Activated naive CD8-positive, alpha-beta T cell treated with anti-CD3 and anti-CD28 coated beads, Interleukin-2, amount 50 U/mL, for 24 hours (primary cell): ENCODE results near the gene LYPD3.
"Not testable (repeated sequence)": the region's sequence is repeated elsewhere in the genome, so short reads cannot be mapped to it uniquely, and the experiment has no call there.

Experiments used
- ATAC-seq: fragments of 150-1000 bp; cut with Tn5 transposase; one replicate; pipeline ENCODE4 v1.10.0; 2021
- DNase-seq: peaks from one replicate; pipeline ENCODE4 v3.0.0; 2021
- H3K27ac Mint-ChIP-seq: one replicate; pipeline ENCODE4 v1.8.0; 2021; ENCODE audit warnings: mild to moderate bottlenecking, mixed read lengths
- H3K27me3 Mint-ChIP-seq: one replicate; pipeline ENCODE4 v1.8.0; 2021; ENCODE audit warnings: mixed read lengths
- H3K36me3 Mint-ChIP-seq: one replicate; pipeline ENCODE4 v1.8.0; 2021; ENCODE audit warnings: low read depth, mixed read lengths
- H3K4me1 Mint-ChIP-seq: one replicate; pipeline ENCODE4 v1.8.0; 2021; ENCODE audit warnings: mixed read lengths
- H3K4me3 Mint-ChIP-seq: one replicate; pipeline ENCODE4 v1.8.0; 2021; ENCODE audit warnings: mild to moderate bottlenecking, moderate library complexity, mixed read lengths
- H3K9me3 Mint-ChIP-seq: one replicate; pipeline ENCODE4 v1.8.0; 2021; ENCODE audit warnings: mixed read lengths

LYPD3 gene

DNA sequence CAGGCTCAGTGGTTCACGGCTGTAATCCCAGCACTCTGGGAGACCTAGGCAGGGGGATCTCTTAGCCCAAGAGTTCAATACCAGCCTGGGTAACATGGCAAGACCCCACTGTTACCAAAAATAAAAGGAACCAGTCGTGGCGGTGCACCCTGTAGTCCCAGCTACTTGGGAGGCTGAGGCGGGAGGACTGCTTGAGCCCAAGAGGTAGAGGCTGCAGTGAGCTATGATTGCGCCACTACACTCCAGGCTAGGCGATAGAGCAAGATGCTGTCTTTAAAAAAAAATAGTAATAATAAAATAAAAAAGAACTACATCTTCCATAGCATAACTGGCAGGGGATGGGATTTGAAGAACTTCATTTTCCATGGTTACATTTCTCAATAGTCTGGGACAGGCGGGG lies 3.0 kb downstream of the LYPD3 start:
- Mint-ChIP-seq H3K4me1 (peaks cover 34% of the 10 kb centered on the region), H3K27me3 (no peaks in the 10 kb centered on the region), H3K27ac (peak overlapping the region; percentile 86), H3K4me3 (peak overlapping the region; percentile 86), H3K9me3 (no peaks in the 10 kb centered on the region), H3K36me3 (peaks cover 3% of the 10 kb centered on the region)
- ATAC-seq (no peak), DNase-seq (no peak)

DNA sequence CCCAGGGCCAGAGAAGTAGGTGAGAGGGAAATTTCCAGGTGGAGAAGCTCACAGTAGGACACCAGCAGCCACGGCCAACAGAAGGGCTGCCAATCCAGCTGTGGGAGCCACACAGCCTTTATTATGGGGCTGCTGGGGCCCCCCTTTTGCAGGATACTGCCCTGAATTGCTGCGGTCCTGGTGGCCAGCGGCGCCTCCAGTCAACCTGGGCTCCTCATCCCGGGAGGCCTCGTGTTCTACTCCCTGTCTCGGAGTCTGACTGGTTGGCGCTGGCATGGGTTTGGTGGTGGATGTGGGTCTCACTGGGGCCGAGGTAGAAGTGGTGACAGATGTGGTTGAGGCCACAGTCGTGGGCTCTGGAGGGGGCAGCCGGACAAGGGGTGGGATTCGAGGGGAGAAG lies 4.1 kb downstream of the LYPD3 start:
- H3K9me3 Mint-ChIP-seq = no peaks in the 10 kb centered on the region
- peaks cover 30% of the 10 kb centered on the region for H3K4me1 Mint-ChIP-seq
- peak overlapping the region; percentile 86 for H3K4me3 Mint-ChIP-seq
- no peaks in the 10 kb centered on the region for H3K27me3 Mint-ChIP-seq
- H3K27ac Mint-ChIP-seq = peak overlapping the region; percentile 86
- ATAC-seq = no peak
- DNase-seq = no peak
- peaks cover 3% of the 10 kb centered on the region for H3K36me3 Mint-ChIP-seq

DNA sequence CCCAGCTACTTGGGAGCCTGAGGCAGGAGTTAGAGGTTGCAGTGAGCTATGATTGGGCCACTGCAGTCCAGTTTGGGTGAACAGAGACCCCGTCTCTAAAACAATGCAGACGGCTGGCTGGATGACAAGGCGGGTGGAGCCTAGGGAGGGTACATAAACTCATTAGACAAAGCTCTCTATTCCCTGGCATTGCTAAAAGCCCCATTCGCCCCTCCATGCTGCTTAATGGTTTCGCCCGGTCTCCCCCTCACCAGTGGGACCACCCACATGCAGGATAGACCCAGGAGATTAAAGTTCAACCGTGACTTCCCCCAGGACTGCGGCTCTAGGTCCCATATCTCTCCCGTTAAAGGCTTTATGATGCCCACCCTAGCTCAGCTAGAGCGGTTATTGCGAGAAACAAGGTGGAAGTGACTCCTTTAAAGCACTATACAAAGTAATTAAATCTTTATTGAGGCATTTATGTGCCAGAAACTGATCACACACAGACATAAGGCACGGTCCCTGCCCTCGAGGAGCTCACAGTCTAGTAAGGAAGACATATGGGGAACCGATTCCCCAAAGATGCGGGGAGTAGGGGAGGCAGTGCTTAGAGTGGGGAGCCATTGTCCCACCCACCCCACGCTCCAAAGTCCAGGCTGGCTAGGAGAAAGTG lies 4.9 kb downstream of the LYPD3 start:
- Mint-ChIP-seq H3K36me3 (peaks cover 3% of the 10 kb centered on the region), H3K27me3 (no peaks in the 10 kb centered on the region), H3K4me3 (no peak overlapping the region), H3K9me3 (no peaks in the 10 kb centered on the region), H3K27ac (no peak overlapping the region), H3K4me1 (peaks cover 35% of the 10 kb centered on the region)
- no peak for ATAC-seq
- no peak for DNase-seq

GRCh38 chr19:43457809-43458208 lies 7.6 kb downstream of the LYPD3 start:
- Mint-ChIP-seq H3K36me3 (peaks cover 3% of the 10 kb centered on the region), H3K9me3 (no peaks in the 10 kb centered on the region), H3K27ac (no peak overlapping the region), H3K27me3 (no peaks in the 10 kb centered on the region), H3K4me1 (peaks cover 22% of the 10 kb centered on the region), H3K4me3 (no peak overlapping the region)
- no peak for DNase-seq
- ATAC-seq = no peak

DNA sequence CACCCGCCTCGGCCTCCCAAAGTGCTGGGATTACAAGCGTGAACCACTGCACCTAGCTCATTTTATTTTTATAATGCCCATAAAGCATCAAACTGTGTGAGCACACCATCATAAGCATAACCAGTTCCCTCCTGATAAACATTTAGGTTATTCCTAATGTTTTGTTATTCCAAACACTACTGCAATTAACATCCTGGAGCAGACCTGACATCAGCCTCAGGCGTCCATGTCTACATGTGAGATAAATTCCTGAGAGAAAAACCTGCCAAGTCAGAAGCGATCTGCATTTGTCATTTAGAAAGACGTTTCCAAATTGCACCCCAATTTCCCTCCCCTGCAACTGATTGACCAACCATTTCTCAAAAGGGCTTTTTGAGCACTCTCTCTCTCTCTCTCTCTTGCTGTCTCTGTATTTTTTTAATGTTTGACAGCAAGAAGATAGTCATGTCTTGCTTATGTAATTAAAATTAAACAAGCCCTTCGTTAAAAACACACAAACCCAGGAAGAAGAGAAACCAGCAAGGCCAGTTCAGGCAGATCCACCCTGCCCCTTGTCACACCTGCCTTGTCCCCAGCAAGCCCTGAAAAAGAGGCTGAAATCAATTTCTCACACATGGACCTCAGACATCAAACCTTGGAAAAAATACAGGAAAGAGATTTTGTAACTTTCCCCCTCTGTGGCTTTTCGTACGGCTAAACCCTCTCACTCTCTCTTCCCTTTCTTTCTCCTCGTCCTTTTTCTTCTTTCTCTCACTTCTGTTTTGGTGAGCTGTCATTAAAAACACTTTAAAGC lies 9.9 kb downstream of the LYPD3 start:
- no peak overlapping the region for H3K4me3 Mint-ChIP-seq
- no peak for ATAC-seq

DNA sequence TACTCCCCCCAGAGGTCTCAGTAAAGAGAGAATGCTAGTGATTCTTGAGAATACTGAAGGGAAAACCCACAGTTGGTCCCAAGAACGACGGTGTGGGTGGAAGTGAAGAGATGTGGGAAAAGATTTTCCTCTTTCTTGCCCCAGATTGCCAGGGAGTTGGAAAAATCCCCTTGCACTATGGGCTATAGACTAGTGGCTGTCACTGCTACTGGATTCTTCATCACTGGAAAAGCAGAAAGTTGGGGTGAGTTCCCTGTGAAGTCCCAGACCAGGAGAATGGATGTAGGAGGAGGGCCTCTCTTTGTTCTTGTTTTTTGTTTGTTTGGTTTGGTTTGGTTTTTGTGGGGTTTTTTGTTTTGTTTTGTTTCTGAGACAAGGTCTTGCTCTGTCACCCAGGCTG lies 11.4 kb downstream of the LYPD3 start:
- Mint-ChIP-seq H3K4me3 (no peak overlapping the region), H3K9me3 (no peaks in the 10 kb centered on the region)

More for the DNA sequence above, 9.9 kb downstream of the LYPD3 start:
- H3K36me3 Mint-ChIP-seq = no peaks in the 10 kb centered on the region
- no peak overlapping the region for H3K27ac Mint-ChIP-seq
- peaks cover 16% of the 10 kb centered on the region for H3K4me1 Mint-ChIP-seq
- no peaks in the 10 kb centered on the region for H3K9me3 Mint-ChIP-seq
- no peaks in the 10 kb centered on the region for H3K27me3 Mint-ChIP-seq
- DNase-seq = no peak

DNA sequence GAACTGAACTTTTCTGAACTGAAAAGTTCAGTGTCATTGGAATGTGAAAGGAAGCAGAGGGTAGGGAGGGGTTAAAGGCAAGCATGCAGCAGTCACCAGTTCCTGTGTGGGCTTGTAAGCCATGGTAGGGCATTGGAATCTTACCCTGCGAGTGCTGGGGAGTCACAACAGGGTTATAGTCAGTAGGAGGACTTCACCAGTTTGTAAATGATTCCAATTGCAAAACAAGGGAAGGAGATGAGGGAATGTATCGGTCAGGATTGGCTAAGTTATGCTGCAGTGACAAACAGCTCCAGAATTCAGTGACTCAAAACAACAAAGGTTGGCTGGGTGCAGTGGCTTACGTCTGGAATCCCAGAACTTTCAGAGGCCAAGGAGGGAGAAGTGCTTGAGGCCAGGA lies 12.8 kb downstream of the LYPD3 start:
- no peaks in the 10 kb centered on the region for H3K36me3 Mint-ChIP-seq
- H3K4me1 Mint-ChIP-seq = peaks cover 18% of the 10 kb centered on the region
- ATAC-seq = no peak
- H3K27ac Mint-ChIP-seq = no peak overlapping the region
- H3K4me3 Mint-ChIP-seq = no peak overlapping the region
- no peaks in the 10 kb centered on the region for H3K27me3 Mint-ChIP-seq
- no peaks in the 10 kb centered on the region for H3K9me3 Mint-ChIP-seq
- no peak for DNase-seq

More for the DNA sequence above, 11.4 kb downstream of the LYPD3 start:
- no peak overlapping the region for H3K27ac Mint-ChIP-seq
- H3K27me3 Mint-ChIP-seq = no peaks in the 10 kb centered on the region
- ATAC-seq = no peak
- no peaks in the 10 kb centered on the region for H3K36me3 Mint-ChIP-seq
- no peak for DNase-seq
- peaks cover 18% of the 10 kb centered on the region for H3K4me1 Mint-ChIP-seq

GRCh38 chr19:43450545-43450997 lies 14.8 kb downstream of the LYPD3 start:
- H3K9me3 Mint-ChIP-seq = no peaks in the 10 kb centered on the region
- no peak overlapping the region for H3K27ac Mint-ChIP-seq
- no peaks in the 10 kb centered on the region for H3K27me3 Mint-ChIP-seq
- no peaks in the 10 kb centered on the region for H3K36me3 Mint-ChIP-seq
- peaks cover 21% of the 10 kb centered on the region for H3K4me1 Mint-ChIP-seq
- H3K4me3 Mint-ChIP-seq = no peak overlapping the region
- no peak for DNase-seq
- ATAC-seq = no peak

- H3K4me3 Mint-ChIP-seq = no peak overlapping the region
- DNase-seq (no peak), ATAC-seq (no peak)
- H3K9me3 Mint-ChIP-seq = no peaks in the 10 kb centered on the region
- H3K36me3 Mint-ChIP-seq = no peaks in the 10 kb centered on the region
- no peaks in the 10 kb centered on the region for H3K27me3 Mint-ChIP-seq
- H3K27ac Mint-ChIP-seq = no peak overlapping the region
- peaks cover 24% of the 10 kb centered on the region for H3K4me1 Mint-ChIP-seq
Measured at GRCh38 chr19:43447655-43448054, 17.8 kb downstream of the LYPD3 start.

DNA sequence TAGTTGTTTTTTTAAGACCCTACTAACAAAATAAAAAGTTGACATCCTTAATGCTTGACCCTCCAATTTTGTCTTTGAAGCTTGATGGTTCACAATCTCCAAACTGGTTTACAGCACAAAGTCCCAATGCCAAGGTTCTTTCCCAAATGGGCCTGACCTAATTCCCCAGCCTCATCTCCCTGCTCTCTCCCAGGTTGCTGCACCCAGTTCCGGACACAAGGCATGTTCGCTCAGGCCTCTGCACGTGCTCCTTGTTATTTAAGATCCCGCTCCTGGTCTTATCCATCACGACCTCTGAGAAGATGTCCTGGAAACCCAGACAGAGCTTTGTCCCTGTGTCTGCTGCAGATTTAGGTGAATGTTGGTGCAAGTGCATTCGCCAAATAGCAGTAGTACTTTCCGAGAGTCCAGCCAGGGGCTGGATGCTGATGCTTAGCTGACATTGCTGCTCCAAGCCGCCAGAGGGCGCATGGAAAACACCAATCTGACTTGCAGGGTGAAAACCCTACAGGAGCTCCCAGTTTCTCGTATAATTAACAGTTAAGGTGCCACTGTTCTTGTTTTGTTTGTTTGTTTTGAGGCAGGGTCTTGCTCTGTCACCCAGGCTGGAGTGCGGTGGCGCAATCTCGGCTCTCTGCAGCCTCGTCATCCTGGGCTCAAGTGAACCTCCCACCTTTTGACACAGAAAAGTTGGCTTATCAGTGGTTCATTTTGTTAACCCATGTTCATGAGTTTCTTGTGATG lies 18.5 kb downstream of the LYPD3 start:
- H3K27ac Mint-ChIP-seq = no peak overlapping the region
- H3K4me1 Mint-ChIP-seq = peaks cover 18% of the 10 kb centered on the region
- H3K4me3 Mint-ChIP-seq = no peak overlapping the region
- peak; percentile 49 for ATAC-seq
- H3K27me3 Mint-ChIP-seq = no peaks in the 10 kb centered on the region
- H3K9me3 Mint-ChIP-seq = no peaks in the 10 kb centered on the region
- DNase-seq = peak; percentile 76
- no peaks in the 10 kb centered on the region for H3K36me3 Mint-ChIP-seq

GRCh38 chr19:43445426-43445825 lies 20.0 kb downstream of the LYPD3 start:
- ATAC-seq (no peak), DNase-seq (no peak)
- Mint-ChIP-seq H3K9me3 (no peaks in the 10 kb centered on the region), H3K27me3 (no peaks in the 10 kb centered on the region), H3K27ac (no peak overlapping the region), H3K4me3 (no peak overlapping the region), H3K36me3 (no peaks in the 10 kb centered on the region), H3K4me1 (peaks cover 16% of the 10 kb centered on the region)

- Mint-ChIP-seq H3K27ac (no peak overlapping the region), H3K4me3 (no peak overlapping the region), H3K4me1 (peaks cover 15% of the 10 kb centered on the region), H3K27me3 (no peaks in the 10 kb centered on the region), H3K36me3 (no peaks in the 10 kb centered on the region), H3K9me3 (no peaks in the 10 kb centered on the region)
- DNase-seq = no peak
- no peak for ATAC-seq
Measured at GRCh38 chr19:43444531-43445287, 20.7 kb downstream of the LYPD3 start.

DNA sequence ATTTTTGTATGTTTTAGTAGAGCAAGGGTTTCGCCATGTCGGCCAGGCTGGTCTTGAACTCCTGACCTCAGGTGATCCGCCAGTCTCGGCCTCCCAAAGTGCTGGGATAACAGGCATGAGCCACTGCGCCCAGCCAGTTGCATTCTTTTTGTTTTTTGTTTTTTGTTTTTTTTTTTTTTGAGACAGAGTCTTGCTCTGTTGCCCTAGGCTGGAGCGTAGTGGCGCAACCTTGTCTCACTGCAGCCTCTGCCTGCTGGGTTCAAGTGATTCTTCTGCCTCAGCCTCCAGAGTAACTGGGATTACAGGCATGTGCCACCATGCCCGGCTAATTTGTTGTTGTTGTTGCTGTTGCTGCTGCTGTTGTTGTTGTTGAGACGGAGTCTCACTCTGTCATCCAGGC lies 21.3 kb downstream of the LYPD3 start:
- peaks cover 20% of the 10 kb centered on the region for H3K4me1 Mint-ChIP-seq
- H3K36me3 Mint-ChIP-seq, DNase-seq, H3K9me3 Mint-ChIP-seq, H3K27ac Mint-ChIP-seq, H3K27me3 Mint-ChIP-seq, ATAC-seq, H3K4me3 Mint-ChIP-seq: not testable (repeated sequence)

- Mint-ChIP-seq H3K27me3 (no peaks in the 10 kb centered on the region), H3K4me3 (no peak overlapping the region), H3K36me3 (no peaks in the 10 kb centered on the region), H3K9me3 (no peaks in the 10 kb centered on the region), H3K27ac (no peak overlapping the region), H3K4me1 (peaks cover 33% of the 10 kb centered on the region)
- ATAC-seq (no peak), DNase-seq (no peak)
Measured at GRCh38 chr19:43441716-43442115, 23.7 kb downstream of the LYPD3 start.
